GM19025 (cell line): ENCODE data around the gene PTPRK.
A peak's percentile ranks its signal among the peaks of the same experiment; 100 is the strongest.

Source experiments
- ATAC-seq: cut with Tn5 transposase; IDR thresholded peaks from one replicate; pipeline ENCODE4 v1.9.1; 2021; ENCODE audit warnings: mild to moderate bottlenecking, low read depth, moderate library complexity; ENCODE audit not compliant: unreplicated experiment

PTPRK gene

GRCh38 chr6:128164254-128164653 is 356.1 kb downstream of the PTPRK start:
- ATAC-seq: no peak

GRCh38 chr6:128162423-128162822 is 358.0 kb downstream of the PTPRK start:
- no peak for ATAC-seq

- no peak for ATAC-seq
These were observed 358.6 kb downstream of the PTPRK start for GRCh38 chr6:128161839-128162238.

GRCh38 chr6:128161263-128161662 is 359.1 kb downstream of the PTPRK start:
- no peak for ATAC-seq

- no peak for ATAC-seq
These were observed 361.9 kb downstream of the PTPRK start for GRCh38 chr6:128158496-128158895.

GRCh38 chr6:128156321-128157111 is 363.9 kb downstream of the PTPRK start:
- no peak for ATAC-seq

GRCh38 chr6:128155826-128156225 is 364.6 kb downstream of the PTPRK start:
- ATAC-seq: no peak

- no peak for ATAC-seq
These were observed 367.8 kb downstream of the PTPRK start for GRCh38 chr6:128152551-128152950.

- ATAC-seq: no peak
These were observed 370.0 kb downstream of the PTPRK start for GRCh38 chr6:128150376-128150775.

- no peak for ATAC-seq
These were observed 370.6 kb downstream of the PTPRK start for GRCh38 chr6:128149796-128150195.

GRCh38 chr6:128144320-128144719 is 376.1 kb downstream of the PTPRK start:
- ATAC-seq: no peak

- no peak for ATAC-seq
These were observed 378.5 kb downstream of the PTPRK start for GRCh38 chr6:128141932-128142331.

- ATAC-seq: no peak
These were observed 380.9 kb downstream of the PTPRK start for GRCh38 chr6:128139519-128139918.

- ATAC-seq: no peak
These were observed 381.7 kb downstream of the PTPRK start for GRCh38 chr6:128138694-128139093.

GRCh38 chr6:128135325-128135724 is 385.1 kb downstream of the PTPRK start:
- ATAC-seq: peak; percentile 49

GRCh38 chr6:128131566-128131965 is 388.8 kb downstream of the PTPRK start:
- ATAC-seq: no peak

- ATAC-seq: no peak
These were observed 389.4 kb downstream of the PTPRK start for GRCh38 chr6:128131036-128131435.

- no peak for ATAC-seq
These were observed 390.7 kb downstream of the PTPRK start for GRCh38 chr6:128129679-128130078.

GRCh38 chr6:128127650-128128049 is 392.7 kb downstream of the PTPRK start:
- ATAC-seq: no peak

GRCh38 chr6:128124713-128125112 is 395.7 kb downstream of the PTPRK start:
- ATAC-seq: no peak

- no peak for ATAC-seq
These were observed 398.8 kb downstream of the PTPRK start for GRCh38 chr6:128121610-128122009.

- no peak for ATAC-seq
These were observed 399.2 kb downstream of the PTPRK start for GRCh38 chr6:128121190-128121589.

- no peak for ATAC-seq
These were observed 402.0 kb downstream of the PTPRK start for GRCh38 chr6:128118401-128118800.
